GM18499 (cell line): ENCODE results near the gene ACBD4.

Experiments
- ATAC-seq: cut with Tn5 transposase; IDR thresholded peaks from one replicate; pipeline ENCODE4 v1.9.1; 2021; ENCODE audit warnings: moderate number of reproducible peaks; ENCODE audit not compliant: insufficient read depth, unreplicated experiment

Gene ACBD4

GRCh38 chr17:45172541-45173286 lies 37.2 kb downstream of the ACBD4 start:
- no peak for ATAC-seq

GRCh38 chr17:45175759-45176115 lies 40.2 kb downstream of the ACBD4 start:
- no peak for ATAC-seq

- ATAC-seq: no peak
These were observed 42.1 kb downstream of the ACBD4 start for GRCh38 chr17:45177563-45177962.

GRCh38 chr17:45184144-45184543 lies 48.7 kb downstream of the ACBD4 start:
- no peak for ATAC-seq

GRCh38 chr17:45186801-45187354 lies 51.4 kb downstream of the ACBD4 start:
- no peak for ATAC-seq

- no peak for ATAC-seq
These were observed 53.5 kb downstream of the ACBD4 start for GRCh38 chr17:45189009-45189408.

GRCh38 chr17:45190503-45191255 lies 55.2 kb downstream of the ACBD4 start:
- ATAC-seq: no peak
